HEK293 (cell line): ENCODE measurements around the gene METAP1D.

Experiments used
- CTCF ChIA-PET: fragments of 350-600 bp; formaldehyde crosslinking; extraction: SDS; loops from one replicate; lab custom pipeline; 2021; ENCODE audit warnings: antibody characterized with exemption; lab: Yijun Ruan, JAX
- POLR2A ChIA-PET: fragments of 300-600 bp; formaldehyde crosslinking; extraction: SDS; loops from one replicate; lab custom pipeline; 2020; ENCODE audit warnings: antibody characterized with exemption, inconsistent platforms; lab: Yijun Ruan, JAX
- H3K27ac ChIP-seq: fragments of 200-500 bp; sonication (Bioruptor generic); 2 replicates; pipeline ENCODE4 v1.5.1; 2014; ENCODE audit warnings: low read depth, low read length, control low read depth, inconsistent platforms; ENCODE audit errors: extremely low read depth
- H3K36me3 ChIP-seq, 2 experiments: fragments of 200-500 bp in 1 of 2; sonication (Bioruptor generic) in 1 of 2; 1 replicate in 1 of 2; 2 replicates in 1 of 2; pipeline ENCODE4 v1.5.1; 2014 to 2017; ENCODE audit warnings: inconsistent platforms in 2 of 2, low read length in 2 of 2; ENCODE audit not compliant: control insufficient read depth in 2 of 2, insufficient read depth in 1 of 2
- H3K4me1 ChIP-seq: fragments of 200-500 bp; sonication (Bioruptor generic); 2 replicates; pipeline ENCODE4 v1.5.1; 2014; ENCODE audit warnings: mild to moderate bottlenecking, low read length, inconsistent platforms; ENCODE audit not compliant: control insufficient read depth, insufficient read depth
- H3K4me3 ChIP-seq: 2 replicates; pipeline ENCODE4 v1.5.1; 2011; ENCODE audit warnings: low read depth, mild to moderate bottlenecking, control low read depth, low read length, moderate library complexity
- H3K9me3 ChIP-seq: fragments of 200-500 bp; sonication (Bioruptor generic); 2 replicates; pipeline ENCODE4 v1.5.1; 2014; ENCODE audit warnings: low read depth, low read length, inconsistent platforms; ENCODE audit not compliant: control insufficient read depth, insufficient read depth
- AEBP2 ChIP-seq: fragments of 450-650 bp; formaldehyde crosslinking; IDR thresholded peaks from 2 replicates; pipeline ENCODE4 v1.5.1; 2016; ENCODE audit warnings: missing biosample characterization, missing genetic modification characterization, borderline replicate concordance
- ELK4 ChIP-seq: IDR thresholded peaks from 2 replicates; pipeline ENCODE4 v1.6.1; 2011; ENCODE audit warnings: mild to moderate bottlenecking, low read depth, low read length, borderline replicate concordance
- GLI2 ChIP-seq: fragments of 450-650 bp; formaldehyde crosslinking; IDR thresholded peaks from 2 replicates; pipeline ENCODE4; 2017; ENCODE audit warnings: missing biosample characterization, missing genetic modification characterization, low read depth, borderline replicate concordance
- HOXA7 ChIP-seq: sonication (generic); formaldehyde crosslinking; IDR thresholded peaks from 2 replicates; pipeline ENCODE4 v1.8.1; 2022; ENCODE audit warnings: missing genetic modification reagents, borderline replicate concordance
- OVOL3 ChIP-seq: fragments of 450-650 bp; formaldehyde crosslinking; IDR thresholded peaks from 2 replicates; pipeline ENCODE4 v1.5.1; 2016; ENCODE audit warnings: missing biosample characterization, missing genetic modification characterization
- TRIM28 ChIP-seq: IDR thresholded peaks from 2 replicates; pipeline ENCODE4 v1.6.1; 2011; ENCODE audit warnings: low read length, control low read depth, borderline replicate concordance
- YY1 ChIP-seq: fragments of 450-650 bp; formaldehyde crosslinking; IDR thresholded peaks from 2 replicates; pipeline ENCODE4 v1.5.1; 2018; ENCODE audit warnings: missing biosample characterization, missing genetic modification characterization
- ZBTB44 ChIP-seq: fragments of 450-650 bp; IDR thresholded peaks from 2 replicates; pipeline ENCODE4 v1.5.1; 2018; ENCODE audit warnings: missing biosample characterization, mild to moderate bottlenecking, missing genetic modification characterization
- ZEB2 ChIP-seq: fragments of 450-650 bp; formaldehyde crosslinking; IDR thresholded peaks from 2 replicates; pipeline ENCODE4 v1.5.1; 2016; ENCODE audit warnings: missing biosample characterization, missing genetic modification characterization
- ZNF138 ChIP-seq: fragments of 450-650 bp; formaldehyde crosslinking; IDR thresholded peaks from 2 replicates; pipeline ENCODE4 v1.5.1; 2016; ENCODE audit warnings: missing biosample characterization, missing genetic modification characterization, borderline replicate concordance
- ZNF18 ChIP-seq: fragments of 450-650 bp; formaldehyde crosslinking; IDR thresholded peaks from 2 replicates; pipeline ENCODE4 v1.5.1; 2016; ENCODE audit warnings: missing biosample characterization, missing genetic modification characterization
- ZNF221 ChIP-seq: fragments of 450-650 bp; formaldehyde crosslinking; IDR thresholded peaks from 2 replicates; pipeline ENCODE4 v1.5.1; 2017; ENCODE audit warnings: missing biosample characterization, missing genetic modification characterization, borderline replicate concordance
- ZNF350 ChIP-seq: fragments of 450-650 bp; formaldehyde crosslinking; IDR thresholded peaks from 2 replicates; pipeline ENCODE4 v1.5.0; 2017; ENCODE audit warnings: missing biosample characterization, mild to moderate bottlenecking, missing genetic modification characterization
- ZNF398 ChIP-seq: fragments of 450-650 bp; formaldehyde crosslinking; IDR thresholded peaks from 2 replicates; pipeline ENCODE4 v1.5.1; 2017; ENCODE audit warnings: missing biosample characterization, missing genetic modification characterization
- ZNF426 ChIP-seq: fragments of 450-650 bp; formaldehyde crosslinking; IDR thresholded peaks from 2 replicates; pipeline ENCODE4 v1.5.1; 2017; ENCODE audit warnings: missing biosample characterization, missing genetic modification characterization, mild to moderate bottlenecking, inconsistent platforms, moderate library complexity
- ZNF433 ChIP-seq: fragments of 450-650 bp; formaldehyde crosslinking; IDR thresholded peaks from 2 replicates; pipeline ENCODE4 v1.5.1; 2016; ENCODE audit warnings: missing biosample characterization, missing genetic modification characterization, low read depth
- ZNF510 ChIP-seq: fragments of 450-650 bp; formaldehyde crosslinking; IDR thresholded peaks from 2 replicates; pipeline ENCODE4 v1.5.1; 2018; ENCODE audit warnings: mild to moderate bottlenecking, missing genetic modification characterization, missing biosample characterization; ENCODE audit not compliant: insufficient replicate concordance
- ZNF548 ChIP-seq: fragments of 450-650 bp; formaldehyde crosslinking; IDR thresholded peaks from 2 replicates; pipeline ENCODE4 v1.5.1; 2016; ENCODE audit warnings: missing biosample characterization, missing genetic modification characterization
- ZNF558 ChIP-seq: fragments of 450-650 bp; formaldehyde crosslinking; IDR thresholded peaks from 2 replicates; pipeline ENCODE4 v1.5.1; 2016; ENCODE audit warnings: missing biosample characterization, missing genetic modification characterization
- ZSCAN16 ChIP-seq: fragments of 450-650 bp; formaldehyde crosslinking; IDR thresholded peaks from 2 replicates; pipeline ENCODE4 v1.5.1; 2016; ENCODE audit warnings: missing biosample characterization, missing genetic modification characterization

METAP1D gene

GRCh38 chr2:172079838-172080640, 80.3 kb downstream of the METAP1D start:
- TF ChIP-seq HOXA7 (CRISPR knock-in tag): no peak
- TF ChIP-seq ZNF398 (tag by site-specific recombination): 0 out of 2 replicates have a peak, but pooled peaks have one; percentile 46
- no peak for TF ChIP-seq ZNF558 (tag by site-specific recombination)
- CTCF ChIA-PET: no interaction called here

GRCh38 chr2:172080641-172081220, 81.0 kb downstream of the METAP1D start:
- no peaks in the 10 kb centered on the region; the same call in none of the 2 replicates for H3K4me1 ChIP-seq
- H3K27ac ChIP-seq: no peak overlapping the region
- CTCF ChIA-PET: no interaction called here
- no peaks in the 10 kb centered on the region for H3K36me3 ChIP-seq
- POLR2A ChIA-PET: interaction anchor here (7.5 kb wide), 1 partner anchor 16 kb away, joined by 147 read pairs; no protein-coding TSS in a partner anchor
- no peak overlapping the region for H3K4me3 ChIP-seq
- H3K9me3 ChIP-seq: no peaks in the 10 kb centered on the region
- TF ChIP-seq ZNF350 (tag by site-specific recombination) (no peak), ELK4 (no peak), ZSCAN16 (no peak), AEBP2 (tag by site-specific recombination) (no peak), ZBTB44 (tag by site-specific recombination) (no peak)

More at GRCh38 chr2:172079838-172080640, 80.3 kb downstream of the METAP1D start:
- Histone ChIP-seq H3K4me1 (no peaks in the 10 kb centered on the region; the same call in none of the 2 replicates), H3K4me3 (no peak overlapping the region), H3K9me3 (no peaks in the 10 kb centered on the region), H3K36me3 (no peaks in the 10 kb centered on the region), H3K27ac (no peak overlapping the region)
- POLR2A ChIA-PET: no interaction called here

- Histone ChIP-seq H3K4me1 (no peaks in the 10 kb centered on the region; the same call in 1 of the 2 replicates), H3K36me3 (no peaks in the 10 kb centered on the region), H3K9me3 (no peaks in the 10 kb centered on the region), H3K4me3 (no peak overlapping the region), H3K27ac (no peak overlapping the region)
- ChIA-PET POLR2A (interaction anchor here (7.5 kb wide), 1 partner anchor 15 kb away, joined by 147 read pairs; no protein-coding TSS in a partner anchor), CTCF (interaction anchor here (0.6 kb wide), 1 partner anchor 17 kb away, joined by 3 read pairs; no protein-coding TSS in a partner anchor)
- TF ChIP-seq TRIM28: no peak
- TF ChIP-seq ZNF18 (tag by site-specific recombination): no peak
- no peak for TF ChIP-seq OVOL3 (tag by site-specific recombination)
- no peak for TF ChIP-seq ZNF510
- TF ChIP-seq ZNF433: no peak
- TF ChIP-seq ZNF138 (tag by site-specific recombination): no peak
- TF ChIP-seq ZNF426 (tag by site-specific recombination): no peak
- no peak for TF ChIP-seq YY1 (tag by site-specific recombination)
- no peak for TF ChIP-seq ZNF221
- TF ChIP-seq GLI2 (tag by site-specific recombination): no peak
- no peak for TF ChIP-seq ZEB2 (tag by site-specific recombination)
- no peak for TF ChIP-seq ZNF548 (tag by site-specific recombination)
Observed at GRCh38 chr2:172081221-172082022, 81.7 kb downstream of the METAP1D start.
